ENCODE measurements around the gene VCX3B.

DNA sequence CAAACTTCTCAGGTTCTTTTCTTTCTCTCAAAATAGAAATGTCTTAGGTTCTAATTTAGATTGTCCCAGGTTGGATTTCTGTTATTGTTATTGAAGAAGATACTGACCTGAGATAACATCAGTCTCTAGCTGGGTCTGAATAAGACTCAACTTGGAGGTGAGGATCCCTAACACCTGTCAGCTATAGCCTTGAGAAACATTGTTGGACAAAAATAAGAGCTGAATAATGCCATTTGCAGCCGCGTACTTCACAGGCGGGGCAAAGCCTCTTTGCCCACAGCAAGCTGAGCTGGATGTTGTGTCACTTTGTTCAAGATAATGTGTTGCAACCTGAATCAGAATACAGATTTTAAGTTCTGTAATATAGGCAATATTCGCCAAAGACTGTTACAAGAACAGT is 35.6 kb downstream of the VCX3B start:
- TF ChIP-seq, protein P1, sequence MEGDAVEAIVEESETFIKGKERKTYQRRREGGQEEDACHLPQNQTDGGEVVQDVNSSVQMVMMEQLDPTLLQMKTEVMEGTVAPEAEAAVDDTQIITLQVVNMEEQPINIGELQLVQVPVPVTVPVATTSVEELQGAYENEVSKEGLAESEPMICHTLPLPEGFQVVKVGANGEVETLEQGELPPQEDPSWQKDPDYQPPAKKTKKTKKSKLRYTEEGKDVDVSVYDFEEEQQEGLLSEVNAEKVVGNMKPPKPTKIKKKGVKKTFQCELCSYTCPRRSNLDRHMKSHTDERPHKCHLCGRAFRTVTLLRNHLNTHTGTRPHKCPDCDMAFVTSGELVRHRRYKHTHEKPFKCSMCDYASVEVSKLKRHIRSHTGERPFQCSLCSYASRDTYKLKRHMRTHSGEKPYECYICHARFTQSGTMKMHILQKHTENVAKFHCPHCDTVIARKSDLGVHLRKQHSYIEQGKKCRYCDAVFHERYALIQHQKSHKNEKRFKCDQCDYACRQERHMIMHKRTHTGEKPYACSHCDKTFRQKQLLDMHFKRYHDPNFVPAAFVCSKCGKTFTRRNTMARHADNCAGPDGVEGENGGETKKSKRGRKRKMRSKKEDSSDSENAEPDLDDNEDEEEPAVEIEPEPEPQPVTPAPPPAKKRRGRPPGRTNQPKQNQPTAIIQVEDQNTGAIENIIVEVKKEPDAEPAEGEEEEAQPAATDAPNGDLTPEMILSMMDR (IDR thresholded peaks at IDR 0.05) = no peak
- no peak for TF ChIP-seq POLR2AphosphoS5 (IDR thresholded peaks at IDR 0.05)
